NCI-H82 treated with DMSO at 0.1 percent for 48 hours (cell line): ENCODE results near the gene OSBPL5.
A peak's percentile ranks its signal among the peaks of the same experiment; 100 is the strongest.

Experiments used
- DNase-seq: peaks from one replicate; lab custom pipeline; 2025; ENCODE audit not compliant: unreplicated experiment; lab: John Stamatoyannopoulos, UW

The OSBPL5 gene

DNA sequence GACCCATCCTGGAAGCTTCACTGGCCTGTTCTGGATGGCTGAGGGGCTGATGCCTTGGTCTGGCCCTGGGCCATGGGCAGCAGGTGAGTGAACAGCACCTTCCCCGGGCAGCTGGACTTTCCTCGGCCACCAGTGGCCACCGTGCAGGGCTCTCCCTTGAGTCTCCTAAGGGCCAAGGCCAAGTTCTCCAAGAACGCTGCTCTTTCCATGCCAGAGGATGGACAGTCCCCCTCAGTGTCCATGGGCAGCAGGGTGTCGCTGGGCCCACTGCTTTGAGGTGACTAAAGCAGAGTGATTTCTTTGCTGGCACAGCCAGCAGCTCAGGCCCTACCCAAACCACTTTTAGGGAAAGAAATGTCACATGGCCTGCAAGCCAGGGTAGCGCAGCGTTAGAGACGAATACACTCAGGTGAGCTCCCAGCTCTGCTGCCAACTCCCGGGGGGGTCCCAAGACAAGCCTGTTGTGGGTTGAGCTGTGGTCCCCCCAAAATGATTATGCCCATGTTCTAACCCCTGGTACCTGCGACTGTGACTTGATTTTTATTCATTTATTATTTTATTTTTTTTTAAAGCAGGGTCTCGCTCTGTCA lies 104.6 kb downstream of the OSBPL5 start:
- no peak for DNase-seq

- no peak for DNase-seq
Measured at GRCh38 chr11:3058753-3059664, 106.1 kb downstream of the OSBPL5 start.

- DNase-seq: peak; percentile 67
Measured at GRCh38 chr11:3057069-3057963, 107.8 kb downstream of the OSBPL5 start, which contains the start of gene CARS1. Gene CARS1 (minus strand): TSS chr11:3057423. CDS start chr11:3057367, 56 bp downstream.

- DNase-seq: no peak
Measured at GRCh38 chr11:3056296-3057068, 108.6 kb downstream of the OSBPL5 start.

GRCh38 chr11:3055891-3056290 lies 109.2 kb downstream of the OSBPL5 start:
- no peak for DNase-seq

- no peak for DNase-seq
Measured at GRCh38 chr11:3052567-3052966, 112.5 kb downstream of the OSBPL5 start.

DNA sequence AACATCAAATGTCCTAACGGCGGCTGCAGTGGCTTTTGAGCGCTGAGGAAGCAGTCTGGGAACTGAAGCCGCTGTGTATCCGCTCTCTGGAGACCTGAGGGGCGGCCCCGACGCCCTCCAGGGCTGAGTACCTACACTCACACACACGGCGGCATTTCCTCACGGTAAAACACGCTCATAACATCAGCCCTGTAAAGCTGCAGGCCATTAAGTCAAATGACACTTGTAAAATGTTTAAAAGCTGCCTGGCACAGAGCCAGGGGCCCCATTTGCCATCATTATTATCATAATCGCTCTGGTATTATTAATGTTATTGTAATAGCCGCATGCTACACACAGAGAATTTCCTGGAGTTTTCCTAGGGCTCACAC lies 113.0 kb downstream of the OSBPL5 start:
- DNase-seq: no peak

DNA sequence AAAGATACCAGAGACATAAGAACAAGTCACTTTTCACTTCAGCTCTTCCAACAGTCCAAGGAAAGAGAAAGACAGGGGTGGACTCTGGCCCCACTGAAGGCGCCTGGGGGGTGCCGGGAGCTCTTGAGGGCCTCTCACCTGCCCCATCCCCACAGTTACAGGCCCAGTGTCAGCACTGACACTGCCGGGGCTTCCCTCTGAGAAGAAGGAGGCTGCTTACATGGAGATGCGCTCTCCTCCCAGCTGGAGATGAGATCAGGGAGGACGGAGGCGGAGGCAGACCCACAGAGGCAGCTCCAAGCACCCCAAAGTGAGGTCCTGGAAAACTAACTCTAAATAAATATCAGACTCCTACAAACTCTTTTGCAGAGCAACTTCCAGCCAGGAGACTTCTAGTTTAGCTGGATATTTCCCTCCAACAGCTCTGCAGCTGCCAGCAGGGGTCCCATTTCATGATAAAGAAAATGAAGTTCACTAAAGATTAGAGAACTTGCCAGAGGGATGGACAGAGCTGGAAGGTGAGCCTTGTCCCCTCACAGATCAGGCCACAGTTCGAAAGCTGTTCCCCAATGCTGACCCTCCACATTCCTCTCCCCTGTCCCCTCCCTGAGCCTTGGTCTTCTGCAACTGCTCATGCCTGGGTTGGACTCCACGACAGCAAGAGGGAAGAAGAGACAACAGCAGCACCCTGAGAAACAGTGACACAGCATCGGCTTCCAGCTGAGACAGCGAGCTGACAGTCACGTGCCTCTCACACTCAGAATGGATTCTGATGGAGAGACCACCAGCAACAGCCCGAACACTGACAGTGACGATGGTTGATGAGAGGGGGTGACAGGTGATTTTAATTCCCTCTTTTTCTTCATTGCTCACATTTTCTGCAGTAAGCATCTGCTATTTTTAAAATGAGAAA lies 113.7 kb downstream of the OSBPL5 start:
- DNase-seq: no peak

GRCh38 chr11:3050386-3051195 lies 114.5 kb downstream of the OSBPL5 start:
- no peak for DNase-seq

GRCh38 chr11:3049430-3050243 lies 115.5 kb downstream of the OSBPL5 start:
- DNase-seq: no peak

GRCh38 chr11:3047637-3048036 lies 117.5 kb downstream of the OSBPL5 start:
- DNase-seq: no peak

GRCh38 chr11:3046641-3047040 lies 118.5 kb downstream of the OSBPL5 start:
- no peak for DNase-seq

DNA sequence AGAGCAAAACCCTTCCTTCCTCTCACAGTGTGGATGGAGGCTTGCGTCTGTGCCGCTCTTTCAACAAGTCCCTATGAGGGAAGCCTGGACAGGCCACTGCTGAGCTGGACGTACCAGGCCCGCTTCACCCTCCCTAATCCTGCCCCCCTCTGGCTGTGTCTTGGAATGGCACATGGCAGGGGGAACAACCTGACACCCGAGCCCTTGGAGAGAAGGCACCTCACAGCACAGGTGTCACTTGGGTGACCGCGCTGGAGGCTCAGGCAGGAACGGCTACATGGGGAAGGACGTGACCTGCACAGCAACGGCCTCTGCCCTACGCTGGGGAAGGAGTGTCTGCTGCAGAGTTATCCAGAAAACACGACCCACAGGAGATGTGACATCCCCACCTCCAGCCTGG lies 118.9 kb downstream of the OSBPL5 start:
- DNase-seq: no peak

GRCh38 chr11:3044915-3045314 lies 120.2 kb downstream of the OSBPL5 start:
- DNase-seq: no peak

DNA sequence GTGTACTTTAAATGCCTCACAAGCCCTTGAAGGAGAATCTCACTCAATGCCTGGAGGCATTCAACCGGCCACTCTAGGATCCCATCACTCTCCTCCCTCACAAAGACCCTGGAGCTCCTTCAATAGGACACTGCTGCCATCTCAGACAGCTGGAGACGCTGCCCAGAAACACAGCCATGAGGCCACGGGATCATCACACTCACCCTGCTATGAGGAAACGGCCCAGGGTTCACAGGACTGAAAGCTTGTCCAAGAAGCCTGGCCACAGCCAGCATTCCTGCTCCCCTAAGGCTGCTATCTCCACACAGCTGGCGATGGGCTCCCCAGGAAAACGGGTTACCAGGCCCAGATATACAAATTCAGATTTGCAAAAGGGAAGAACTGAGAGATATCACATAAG lies 121.1 kb downstream of the OSBPL5 start:
- no peak for DNase-seq

GRCh38 chr11:3043315-3043871 lies 121.7 kb downstream of the OSBPL5 start:
- DNase-seq: no peak

DNA sequence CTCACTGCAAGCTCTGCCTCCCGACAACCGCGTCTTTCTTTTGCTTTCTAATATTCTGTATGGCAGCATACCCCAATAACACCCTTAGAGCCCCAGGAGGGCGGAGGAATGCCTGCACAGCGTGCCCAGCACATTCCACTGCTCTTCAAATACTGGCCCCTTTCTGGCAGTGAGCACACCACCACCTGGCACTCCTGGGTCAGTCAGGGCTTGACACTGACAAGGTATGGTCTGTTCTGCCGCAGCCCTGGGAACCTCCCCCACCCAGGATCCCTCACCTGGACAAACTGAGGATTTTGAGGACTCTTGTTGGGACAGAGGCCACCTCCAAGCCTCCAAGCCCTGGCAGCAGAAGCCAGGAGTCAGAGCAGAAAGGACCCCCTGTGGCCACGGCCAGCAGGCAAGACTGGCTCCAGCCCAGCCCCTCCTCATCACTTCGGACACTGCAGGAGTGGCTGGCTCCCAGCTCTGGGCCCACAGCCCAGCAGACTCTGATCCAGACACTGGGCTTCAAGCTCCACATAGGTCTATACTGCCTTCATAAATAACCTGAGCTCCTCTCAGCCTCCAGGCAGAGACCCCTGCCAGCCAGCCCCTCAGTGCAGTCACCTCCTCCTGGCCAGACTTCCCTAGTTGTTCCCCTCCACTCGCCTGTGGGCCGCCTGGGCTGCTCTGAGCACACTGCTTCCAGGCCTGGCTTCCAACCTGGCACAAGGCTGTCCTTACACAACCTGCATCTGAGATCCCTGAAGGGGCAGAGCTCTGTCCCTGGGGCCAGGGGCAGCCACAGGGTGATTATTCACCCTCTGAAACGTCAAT lies 122.4 kb downstream of the OSBPL5 start:
- DNase-seq: no peak
